HL-60/S4 (cell line): ENCODE measurements around the gene POLR1C.
"Not testable (repeated sequence)": the region's sequence is repeated elsewhere in the genome, so short reads cannot be mapped to it uniquely, and the experiment has no call there.

Experiments used
- in situ Hi-C: fragments of 300-500 bp; cut with MboI; formaldehyde crosslinking; loops from 2 replicates; pipeline ENCODE4 v1.14.3; 2022; ENCODE audit warnings: low sequenced_read_pairs

The POLR1C gene

GRCh38 chr6:43509142-43509983, 7.5 kb upstream of the POLR1C start:
- in situ Hi-C loops, result loop anchor here (10.0 kb wide), 1 partner anchor 255 kb away; no protein-coding TSS in a partner anchor

- in situ Hi-C loops, result loop anchor here (10.0 kb wide), 1 partner anchor 255 kb away; no protein-coding TSS in a partner anchor
Observed at GRCh38 chr6:43509984-43510826, 6.7 kb upstream of the POLR1C start, which contains the start of gene LRRC73. Gene LRRC73, minus strand, starts transcription at chr6:43510346. Its CDS starts 561 bp downstream, at chr6:43509785.

GRCh38 chr6:43510827-43511163, 6.1 kb upstream of the POLR1C start:
- in situ Hi-C loops, result no loop called here

- in situ Hi-C loops, result no loop called here
Observed at GRCh38 chr6:43511824-43512415, 5.0 kb upstream of the POLR1C start.

- in situ Hi-C loops, result no loop called here
Observed at GRCh38 chr6:43515808-43516207, 1.1 kb upstream of the POLR1C start.

GRCh38 chr6:43516367-43516696, 557 bp upstream of the POLR1C start:
- in situ Hi-C loops, result no loop called here

- in situ Hi-C loops, result no loop called here
Observed at GRCh38 chr6:43517505-43518357, 842 bp downstream of the POLR1C start.

GRCh38 chr6:43520097-43520496, 3.2 kb downstream of the POLR1C start:
- in situ Hi-C loops, result no loop called here

- in situ Hi-C loops, result no loop called here
Observed at GRCh38 chr6:43521836-43522235, 4.9 kb downstream of the POLR1C start.

GRCh38 chr6:43522547-43523261, 5.8 kb downstream of the POLR1C start:
- in situ Hi-C loops, result no loop called here

- in situ Hi-C loops, result no loop called here
Observed at GRCh38 chr6:43523284-43523683, 6.4 kb downstream of the POLR1C start.

GRCh38 chr6:43524483-43524961, 7.6 kb downstream of the POLR1C start:
- in situ Hi-C loops, result no loop called here

- in situ Hi-C loops, result no loop called here
Observed at GRCh38 chr6:43532201-43532600, 15.3 kb downstream of the POLR1C start.

GRCh38 chr6:43538986-43539385, 22.1 kb downstream of the POLR1C start:
- in situ Hi-C loops, result not testable (repeated sequence)

GRCh38 chr6:43539409-43539808, 22.5 kb downstream of the POLR1C start:
- in situ Hi-C loops, result not testable (repeated sequence)

GRCh38 chr6:43540507-43540906, 23.6 kb downstream of the POLR1C start:
- in situ Hi-C loops, result no loop called here

- in situ Hi-C loops, result no loop called here
Observed at GRCh38 chr6:43541774-43542471, 25.0 kb downstream of the POLR1C start.

- in situ Hi-C loops, result no loop called here
Observed at GRCh38 chr6:43544461-43544860, 27.6 kb downstream of the POLR1C start.

GRCh38 chr6:43547222-43547621, 30.3 kb downstream of the POLR1C start:
- in situ Hi-C loops, result no loop called here
